Measurements from ENCODE around the gene WDPCP.
"Not testable (repeated sequence)": the region's sequence is repeated elsewhere in the genome, so short reads cannot be mapped to it uniquely, and the experiment has no call there.

WDPCP gene

GRCh38 chr2:63159262-63159661 lies 429.0 kb downstream of the WDPCP start:
- no peak overlapping the region for H3K27ac ChIP-seq
- DNase-seq (ENCODE audit: low read depth, low spot score) = no peak

- DNase-seq (ENCODE audit: low read depth, low spot score); H3K27ac ChIP-seq: not testable (repeated sequence)
These were observed 451.6 kb downstream of the WDPCP start for GRCh38 chr2:63136683-63137082.

- no peak overlapping the region for H3K27ac ChIP-seq
- DNase-seq (ENCODE audit: low read depth, low spot score) = no peak
These were observed 456.3 kb downstream of the WDPCP start for GRCh38 chr2:63132020-63132419.

DNA sequence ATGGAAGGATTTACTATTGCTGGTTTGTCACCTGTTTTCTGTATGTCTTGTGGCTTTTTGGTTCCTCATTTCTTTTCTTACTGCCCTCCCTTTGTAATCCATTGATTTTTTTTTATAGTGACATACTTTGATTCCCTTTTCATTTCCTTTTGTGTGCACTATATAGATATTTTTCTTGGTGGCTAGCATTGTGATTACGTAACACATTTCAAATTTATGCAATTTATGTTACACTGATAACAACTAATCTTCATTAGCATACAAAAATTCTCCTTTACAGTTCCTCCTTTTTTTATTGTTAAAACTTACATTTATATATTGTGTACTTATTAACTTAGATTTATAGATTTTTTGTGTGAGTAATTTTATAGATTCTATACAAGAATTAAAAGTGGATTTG lies 457.1 kb downstream of the WDPCP start:
- no peak overlapping the region for H3K27ac ChIP-seq
- no peak for DNase-seq (ENCODE audit: low read depth, low spot score)

DNA sequence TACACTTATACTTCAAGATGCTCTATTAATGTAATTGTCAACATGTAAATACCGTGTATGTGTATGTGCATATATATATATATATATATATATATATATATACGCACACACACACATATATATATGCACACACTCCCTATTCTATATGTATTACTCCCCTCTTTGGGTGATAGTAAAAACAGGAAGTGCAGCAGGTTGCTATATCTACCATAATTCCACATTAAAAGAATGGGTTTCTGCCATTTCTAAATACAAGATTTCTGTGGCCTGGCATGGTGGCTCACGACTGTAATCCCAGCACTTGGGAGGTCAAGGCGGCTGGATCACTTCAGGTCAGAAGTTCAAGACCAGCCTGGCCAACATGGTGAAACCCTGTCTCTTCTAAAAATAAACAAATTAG lies 460.7 kb downstream of the WDPCP start:
- no peak for DNase-seq (ENCODE audit: low read depth, low spot score)

GRCh38 chr2:63124850-63125249 lies 463.4 kb downstream of the WDPCP start:
- no peak overlapping the region for H3K27ac ChIP-seq
- no peak for DNase-seq (ENCODE audit: low read depth, low spot score)

More for the DNA sequence above, 460.7 kb downstream of the WDPCP start:
- no peak overlapping the region for H3K27ac ChIP-seq

GRCh38 chr2:63124218-63124617 lies 464.1 kb downstream of the WDPCP start:
- H3K27ac ChIP-seq = no peak overlapping the region
- DNase-seq (ENCODE audit: low read depth, low spot score) = peak; percentile 59

- DNase-seq (ENCODE audit: low read depth, low spot score) = no peak
- no peak overlapping the region for H3K27ac ChIP-seq
These were observed 465.4 kb downstream of the WDPCP start for GRCh38 chr2:63122921-63123320.

GRCh38 chr2:63121055-63121834 lies 467.0 kb downstream of the WDPCP start:
- no peak for DNase-seq (ENCODE audit: low read depth, low spot score)

DNA sequence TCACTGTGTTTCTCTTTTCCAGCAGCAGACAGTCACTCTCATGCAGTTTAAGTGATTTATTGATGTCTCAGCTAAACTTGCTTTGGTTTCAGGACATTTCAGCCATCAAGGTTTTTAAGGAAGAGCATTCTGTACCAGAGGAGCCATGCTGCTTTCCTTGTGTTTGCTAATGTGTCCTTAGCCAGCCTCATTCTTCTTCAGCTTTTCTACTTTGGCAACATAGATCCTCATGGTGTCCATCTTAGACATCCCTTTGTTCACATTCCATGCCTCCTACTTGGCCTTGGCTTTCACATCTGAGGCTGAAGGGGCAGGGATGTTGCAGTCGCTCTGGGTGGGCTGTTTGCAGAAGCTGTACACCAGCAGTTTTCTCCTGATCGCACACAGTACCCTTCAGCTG lies 469.5 kb downstream of the WDPCP start:
- H3K27ac ChIP-seq = no peak overlapping the region
- DNase-seq (ENCODE audit: low read depth, low spot score) = no peak

More at GRCh38 chr2:63121055-63121834, 467.0 kb downstream of the WDPCP start:
- no peak overlapping the region for H3K27ac ChIP-seq

- DNase-seq (ENCODE audit: low read depth, low spot score) = no peak
- H3K27ac ChIP-seq = no peak overlapping the region
These were observed 483.8 kb downstream of the WDPCP start for GRCh38 chr2:63104482-63104881.

- no peak overlapping the region for H3K27ac ChIP-seq
- no peak for DNase-seq (ENCODE audit: low read depth, low spot score)
These were observed 486.3 kb downstream of the WDPCP start for GRCh38 chr2:63101954-63102353.

DNA sequence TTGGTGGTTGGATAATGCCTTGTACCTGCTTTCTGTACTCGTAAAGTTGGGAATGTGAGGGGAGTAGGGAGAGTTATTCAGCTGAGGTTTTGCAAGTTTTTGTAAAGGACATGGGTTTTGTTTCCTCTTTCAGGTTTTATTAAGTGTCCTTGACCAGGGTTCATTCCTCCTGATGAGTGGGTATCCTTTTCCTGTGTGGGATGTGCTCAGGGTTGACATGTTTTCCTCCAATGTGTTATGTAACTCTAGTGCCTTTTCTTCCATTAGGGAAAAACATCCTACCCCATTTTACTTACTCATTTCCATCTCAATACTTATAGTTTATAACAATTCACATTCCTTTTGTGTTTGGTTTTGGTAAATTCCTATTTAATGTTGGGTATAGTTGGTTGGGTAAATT lies 489.2 kb downstream of the WDPCP start:
- no peak overlapping the region for H3K27ac ChIP-seq
- no peak for DNase-seq (ENCODE audit: low read depth, low spot score)

GRCh38 chr2:63096491-63096890 lies 491.8 kb downstream of the WDPCP start:
- H3K27ac ChIP-seq = no peak overlapping the region
- DNase-seq (ENCODE audit: low read depth, low spot score) = no peak

GRCh38 chr2:63093502-63093901 lies 494.8 kb downstream of the WDPCP start:
- H3K27ac ChIP-seq = no peak overlapping the region
- no peak for DNase-seq (ENCODE audit: low read depth, low spot score)

- no peak overlapping the region for H3K27ac ChIP-seq
- no peak for DNase-seq (ENCODE audit: low read depth, low spot score)
These were observed 495.4 kb downstream of the WDPCP start for GRCh38 chr2:63092857-63093256.

DNA sequence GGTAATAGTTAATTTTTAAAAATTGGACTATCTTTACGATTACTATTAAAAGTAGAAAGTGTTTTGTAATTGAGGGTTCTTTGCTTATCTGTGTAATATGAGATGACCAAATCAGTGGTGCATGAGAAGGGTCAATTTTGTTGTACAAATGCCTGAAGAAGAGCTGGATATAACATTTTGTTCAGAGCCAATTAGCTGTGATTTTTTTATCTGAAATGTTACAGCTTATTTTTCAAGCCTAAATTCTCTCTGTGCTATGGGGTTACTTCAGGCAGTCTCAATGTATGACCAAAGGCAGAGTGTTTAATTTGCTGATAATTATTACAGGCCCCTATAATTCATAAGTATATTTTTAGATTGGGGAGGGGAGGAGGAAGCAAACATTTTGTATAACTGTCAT lies 495.9 kb downstream of the WDPCP start:
- no peak for DNase-seq (ENCODE audit: low read depth, low spot score)
- no peak overlapping the region for H3K27ac ChIP-seq

- no peak for DNase-seq (ENCODE audit: low read depth, low spot score)
- H3K27ac ChIP-seq = no peak overlapping the region
These were observed 501.6 kb downstream of the WDPCP start for GRCh38 chr2:63086687-63087086.

GRCh38 chr2:63081404-63081803 lies 506.9 kb downstream of the WDPCP start:
- no peak for DNase-seq (ENCODE audit: low read depth, low spot score)
- no peak overlapping the region for H3K27ac ChIP-seq

DNA sequence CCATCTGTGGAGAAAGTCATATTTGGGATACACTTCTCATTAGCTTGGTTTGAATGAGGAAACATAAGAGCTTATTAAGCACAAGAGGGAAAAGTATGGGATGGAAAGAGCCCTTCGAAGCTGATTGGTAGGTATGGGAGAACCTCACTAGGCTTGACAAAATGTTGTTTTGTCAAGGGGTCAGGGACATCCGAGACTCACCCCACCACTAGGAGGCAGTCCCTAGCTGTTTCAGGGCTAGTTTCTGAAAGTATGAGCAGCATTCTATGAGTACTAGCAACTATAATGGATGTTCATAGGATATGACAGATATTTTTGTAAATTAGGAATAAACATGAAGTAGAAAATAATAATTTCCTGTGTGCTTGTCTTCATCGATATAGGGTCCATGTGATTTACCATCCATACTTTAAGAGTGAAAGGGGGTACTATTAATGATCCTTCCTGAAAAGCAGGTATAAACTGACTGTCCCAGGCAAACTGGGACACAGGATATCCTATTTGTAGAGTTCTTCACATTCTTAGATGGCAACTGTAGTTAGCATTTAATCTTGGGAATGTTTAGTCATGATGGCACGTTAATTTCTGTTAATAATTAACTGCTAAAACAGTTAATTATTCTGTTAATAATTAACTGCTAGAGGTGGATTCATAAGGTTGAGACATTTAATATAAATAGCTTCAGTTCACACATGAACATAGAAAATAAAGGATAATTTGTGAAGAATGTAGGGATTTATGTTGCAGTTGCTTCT lies 509.2 kb downstream of the WDPCP start:
- H3K27ac ChIP-seq = no peak overlapping the region
- no peak for DNase-seq (ENCODE audit: low read depth, low spot score)

- DNase-seq (ENCODE audit: low read depth, low spot score); H3K27ac ChIP-seq: not testable (repeated sequence)
These were observed 513.9 kb downstream of the WDPCP start for GRCh38 chr2:63074399-63074798.

DNA sequence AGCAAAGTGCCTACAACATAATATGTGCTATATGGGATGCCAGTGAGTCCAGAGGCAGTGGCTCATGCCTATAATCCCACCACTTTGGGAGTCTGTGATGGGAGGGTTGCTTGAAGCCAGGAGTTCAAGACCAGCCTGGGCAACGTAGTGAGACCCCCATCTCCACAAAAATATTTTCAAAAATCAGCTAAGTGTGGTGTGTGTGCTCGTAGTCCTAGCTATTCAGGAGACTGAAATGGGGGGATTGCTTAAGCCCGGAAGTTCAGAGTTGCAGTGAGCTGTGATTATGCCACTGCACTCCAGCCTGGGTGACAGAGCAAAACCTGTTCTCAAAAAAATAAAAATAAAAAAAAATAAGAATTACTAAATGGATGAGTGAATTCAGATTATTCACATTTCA lies 514.3 kb downstream of the WDPCP start:
- no peak for DNase-seq (ENCODE audit: low read depth, low spot score)
- H3K27ac ChIP-seq = no peak overlapping the region
